PFSK-1 (cell line): ENCODE results near the gene PTPRA.

ENCODE experiments used
- FOXP2 ChIP-seq: optimal IDR thresholded peaks from 2 replicates; pipeline ENCODE3; 2011; ENCODE audit warnings: borderline replicate concordance, control low read depth, inconsistent platforms; ENCODE audit not compliant: insufficient read depth; ENCODE audit errors: extremely low read length, extremely low read depth
- POLR2AphosphoS5 ChIP-seq: IDR thresholded peaks from 2 replicates; pipeline ENCODE4 v1.6.1; 2012; ENCODE audit warnings: low read depth, mild to moderate bottlenecking, control low read depth, low read length, moderate library complexity
- REST ChIP-seq, 2 experiments: IDR thresholded peaks; 2 replicates each; pipeline versions ENCODE4 v1.6.1 to v1.8.0; 2011 to 2012; ENCODE audit warnings: low read depth in 2 of 2, low read length in 2 of 2, control low read depth in 1 of 2, inconsistent platforms in 1 of 2, mild to moderate bottlenecking in 1 of 2, moderate library complexity in 1 of 2; ENCODE audit not compliant: insufficient read depth in 1 of 2
- SIN3A ChIP-seq: IDR thresholded peaks from 2 replicates; pipeline ENCODE4 v1.6.1; 2012; ENCODE audit warnings: mild to moderate bottlenecking, low read length, moderate library complexity, borderline replicate concordance; ENCODE audit not compliant: insufficient read depth
- TAF1 ChIP-seq: IDR thresholded peaks from 2 replicates; pipeline ENCODE4 v1.6.1; 2012; ENCODE audit warnings: low read length, control low read depth, borderline replicate concordance; ENCODE audit not compliant: insufficient read depth

The PTPRA gene

DNA sequence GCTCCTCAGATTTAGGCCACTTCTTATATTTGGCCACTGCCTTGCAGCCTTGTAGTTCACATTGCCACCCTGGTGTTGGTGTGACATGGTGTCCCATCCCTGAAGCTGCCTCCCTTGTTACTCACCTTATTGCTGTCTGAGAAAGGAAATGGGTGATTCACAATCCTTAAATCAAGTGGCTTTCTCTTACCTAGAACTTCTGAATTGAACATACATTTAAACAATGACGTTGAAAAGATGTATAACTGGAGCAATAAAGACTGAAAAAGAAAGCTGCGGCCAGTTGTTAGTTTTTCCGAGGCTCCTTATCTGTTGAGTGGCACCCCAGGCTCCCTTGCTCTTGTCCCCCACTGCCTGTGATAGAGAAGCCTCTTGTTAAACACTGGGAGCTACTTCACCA is 141.4 kb downstream of the PTPRA start:
- no peak for TF ChIP-seq FOXP2

DNA sequence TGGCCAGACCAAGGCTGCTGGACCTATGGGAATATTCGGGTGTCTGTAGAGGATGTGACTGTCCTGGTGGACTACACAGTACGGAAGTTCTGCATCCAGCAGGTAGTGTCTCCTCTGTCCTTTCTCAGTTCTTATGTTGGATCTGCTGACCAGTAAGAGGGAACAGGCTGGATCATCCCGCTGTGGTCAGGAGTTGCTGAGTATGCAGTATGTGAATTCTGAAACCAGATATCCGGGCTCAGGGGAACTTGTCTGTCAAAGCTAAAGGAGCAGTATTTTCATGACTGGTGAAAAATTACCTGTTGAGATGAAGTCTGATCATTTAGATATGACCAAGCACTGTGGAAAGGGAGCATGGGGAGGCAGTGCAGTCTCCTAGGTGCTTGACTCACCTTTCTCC is 148.0 kb downstream of the PTPRA start:
- TF ChIP-seq TAF1 = no peak
- TF ChIP-seq FOXP2 = no peak
- no peak for TF ChIP-seq POLR2AphosphoS5
- TF ChIP-seq REST (IDR thresholded peaks at IDR 0.05; ENCODE audit: insufficient read depth in 1 of 2, low read depth in 2 of 2, low read length in 2 of 2) = no peak
- no peak for TF ChIP-seq SIN3A

DNA sequence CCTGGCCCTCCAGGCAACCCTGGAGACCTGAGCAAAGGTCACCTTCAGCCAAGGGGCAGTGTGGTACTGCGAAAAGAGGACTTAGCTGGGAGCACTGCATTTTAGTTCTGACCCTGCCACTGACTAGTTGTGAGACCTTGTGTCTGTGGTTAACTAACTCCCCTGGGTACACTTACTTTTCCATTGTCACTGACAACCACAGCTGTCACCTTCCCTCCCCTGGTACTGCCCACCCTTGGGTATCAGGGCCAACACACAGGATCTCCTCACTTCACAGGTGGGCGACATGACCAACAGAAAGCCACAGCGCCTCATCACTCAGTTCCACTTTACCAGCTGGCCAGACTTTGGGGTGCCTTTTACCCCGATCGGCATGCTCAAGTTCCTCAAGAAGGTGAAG is 148.5 kb downstream of the PTPRA start:
- no peak for TF ChIP-seq REST (IDR thresholded peaks at IDR 0.05; ENCODE audit: insufficient read depth in 1 of 2, low read depth in 2 of 2, low read length in 2 of 2)
- no peak for TF ChIP-seq SIN3A
- no peak for TF ChIP-seq TAF1
- TF ChIP-seq FOXP2 = no peak
- no peak for TF ChIP-seq POLR2AphosphoS5

DNA sequence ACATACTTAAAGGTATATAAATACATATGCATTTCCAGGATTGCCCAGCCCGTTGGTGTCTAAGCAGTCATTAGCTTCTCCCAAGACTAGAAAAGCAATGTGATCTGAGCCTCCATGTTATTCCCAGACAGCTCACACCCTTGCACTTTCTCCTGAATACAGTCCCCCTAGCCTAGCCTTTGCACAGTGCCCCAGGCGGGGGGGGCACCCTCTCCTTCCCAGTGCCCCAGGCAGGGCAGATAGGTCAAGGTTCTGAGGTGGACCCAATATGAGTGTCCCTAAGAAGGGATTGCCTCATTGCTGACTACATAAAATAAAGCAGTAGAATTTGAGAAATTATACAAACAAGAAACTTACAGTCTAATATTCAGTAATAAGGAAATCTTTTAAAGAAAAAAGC is 154.7 kb downstream of the PTPRA start:
- TF ChIP-seq FOXP2 = no peak
- TF ChIP-seq TAF1 = no peak
- TF ChIP-seq REST (IDR thresholded peaks at IDR 0.05; ENCODE audit: insufficient read depth in 1 of 2, low read depth in 2 of 2, low read length in 2 of 2) = no peak
- TF ChIP-seq POLR2AphosphoS5 = no peak
- TF ChIP-seq SIN3A = no peak

DNA sequence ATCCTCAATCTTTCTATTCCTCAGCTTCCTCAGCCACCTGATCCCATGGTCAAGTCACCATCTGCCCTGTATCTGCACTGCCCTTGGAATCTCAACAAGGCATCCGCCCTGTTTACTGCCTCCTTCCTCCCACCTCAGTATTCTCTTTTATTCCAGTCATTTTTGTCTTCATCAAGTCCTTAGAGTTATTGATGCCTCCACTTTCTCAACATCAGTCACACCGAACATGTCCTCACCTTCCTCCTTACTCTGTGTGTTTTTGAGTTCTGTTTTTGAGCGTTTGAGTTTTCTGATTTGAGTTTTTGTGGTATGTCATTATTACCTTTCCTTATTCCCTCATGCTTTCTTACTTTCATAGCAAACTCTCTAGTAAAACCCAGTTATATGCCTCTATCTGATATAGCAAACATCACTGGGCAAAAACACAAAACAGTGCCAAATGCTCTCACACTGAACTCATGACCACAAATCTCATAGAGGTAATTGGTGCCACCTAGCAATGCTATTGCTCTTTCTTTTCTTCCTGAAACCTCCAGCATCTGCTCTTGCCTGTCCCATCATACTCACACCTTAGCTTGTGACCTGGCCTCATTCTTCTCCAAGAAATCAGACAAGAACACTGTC is 158.4 kb downstream of the PTPRA start:
- TF ChIP-seq FOXP2 (no peak), REST (IDR thresholded peaks at IDR 0.05; ENCODE audit: insufficient read depth in 1 of 2, low read depth in 2 of 2, low read length in 2 of 2) (no peak), SIN3A (no peak), POLR2AphosphoS5 (no peak), TAF1 (no peak)
